Gastroesophageal sphincter (tissue), 4 donors: ENCODE data around the gene GIGYF1. TPM values are rescaled to one million over a fixed set of nuclear protein-coding genes. Genes with fewer than 3 reads are reported as not detected.

Source experiments
- ATAC-seq: fragments of 150-250 bp; one replicate; pipeline ENCODE4 v1.9.1; 2016; ENCODE audit warnings: mild to moderate bottlenecking, moderate library complexity
- H3K27ac ChIP-seq, 4 donors: fragments of 200-600 bp; sonication (generic) in 3 of 4; 1 replicate in 3 of 4; 2 replicates in 1 of 4; pipeline ENCODE4 v1.5.1; 2016 to 2019
- H3K27me3 ChIP-seq: fragments of 200-600 bp; sonication (generic); one replicate; pipeline ENCODE4 v1.5.1; 2019
- H3K36me3 ChIP-seq, 2 donors: fragments of 200-600 bp; sonication (generic); one replicate each; pipeline ENCODE4 v1.5.1; 2019; ENCODE audit warnings: control low read depth in 1 of 2
- H3K4me1 ChIP-seq, 3 donors: fragments of 200-600 bp; sonication (generic); 1 replicate in 2 of 3; 2 replicates in 1 of 3; pipeline ENCODE4 v1.5.1; 2016 to 2019; ENCODE audit warnings: control low read depth in 2 of 3
- H3K4me3 ChIP-seq, 2 donors: fragments of 200-600 bp; sonication (generic); one replicate each; pipeline ENCODE4 v1.5.1; 2019; ENCODE audit warnings: mild to moderate bottlenecking in 1 of 2, moderate library complexity in 1 of 2
- H3K9me3 ChIP-seq, 3 donors: fragments of 200-600 bp; sonication (generic); one replicate each; pipeline ENCODE4 v1.5.1; 2017 to 2019; ENCODE audit warnings: control low read depth in 2 of 3
- EP300 ChIP-seq: sonication (generic); formaldehyde crosslinking; IDR thresholded peaks from one replicate; pipeline ENCODE4 v1.6.1; 2017; ENCODE audit warnings: antibody characterized with exemption, mild to moderate bottlenecking
- POLR2A ChIP-seq, 2 donors: fragments of 450-650 bp; IDR thresholded peaks; one replicate each; pipeline ENCODE4 v1.6.1; 2017; ENCODE audit warnings: antibody characterized with exemption in 2 of 2, mild to moderate bottlenecking in 2 of 2, moderate library complexity in 1 of 2
- POLR2AphosphoS5 ChIP-seq: sonication (generic); formaldehyde crosslinking; IDR thresholded peaks from one replicate; pipeline ENCODE4 v1.6.1; 2017; ENCODE audit warnings: antibody characterized with exemption
- WGBS, 2 donors: methylation state at CpG; one replicate each; pipeline ENCODE4 v1.1.5; 2018; ENCODE audit warnings: low coverage in 1 of 2; 5-methylcytosine and 5-hydroxymethylcytosine counted together
- total RNA-seq, 4 donors: library from RNA; depleted of rRNA; stranded (reverse); fragments of >200 nt; gene quantifications; one replicate each; pipeline ENCODE4 v1.1.0, GENCODE V29; 2016
- TF ChIP-seq, protein P1 (sequence below), 4 experiments: fragments of 200-600 bp in 2 of 4; fragments of 450-650 bp in 2 of 4; sonication (generic) in 1 of 4; IDR thresholded peaks; one replicate each; pipeline ENCODE4 v1.5.1; 2017 to 2019; ENCODE audit warnings: antibody characterized with exemption in 4 of 4, mild to moderate bottlenecking in 2 of 4, moderate library complexity in 2 of 4

GIGYF1 gene
- total RNA-seq, 4 donors from 2014 or later, result 20.4 to 43.3 (median 31.0) TPM

DNA sequence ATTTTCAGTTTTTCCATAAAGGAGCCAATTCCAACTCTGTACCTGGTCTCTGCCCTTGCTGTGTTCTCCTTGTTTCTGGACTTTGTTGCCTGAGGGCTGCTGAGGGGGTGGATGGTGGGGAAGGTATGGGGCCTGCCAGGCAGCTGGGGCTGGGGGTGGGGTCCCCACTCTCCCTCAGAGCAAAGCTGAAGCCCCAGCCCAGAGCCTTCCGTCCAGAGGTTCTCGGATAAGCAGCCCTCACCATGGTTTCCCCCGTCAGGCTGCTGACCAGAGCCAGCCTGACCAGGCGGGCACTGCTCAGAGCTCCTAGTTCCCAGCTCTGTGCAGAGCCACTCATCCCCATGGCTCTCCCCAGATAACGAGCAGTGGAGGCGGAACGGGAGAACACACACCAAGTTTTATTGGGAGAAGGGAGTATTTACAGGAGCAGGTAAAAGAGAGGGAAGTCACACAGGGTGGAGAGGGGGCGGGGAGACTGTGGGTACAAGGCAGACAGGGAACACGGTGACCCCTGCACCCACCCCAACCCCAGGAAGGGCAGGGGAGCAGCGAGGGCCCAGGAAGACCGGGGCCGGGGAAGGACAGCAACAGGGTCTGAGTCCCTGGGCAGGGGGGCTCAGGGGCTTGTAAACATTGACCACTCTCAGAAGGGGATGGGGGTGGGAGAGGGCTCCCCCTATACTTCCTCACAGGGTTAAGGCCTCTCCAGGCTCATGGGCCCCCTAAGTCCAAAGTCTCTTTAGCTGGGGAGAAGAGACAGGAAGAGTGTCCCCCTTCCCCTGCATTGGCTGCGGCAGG is 14.7 kb downstream of the GIGYF1 start:
- Histone ChIP-seq H3K27ac (peak overlapping the region in 3 of 4 donors; percentile 76 to 99 (median 79)), H3K36me3 (peaks cover 0 to 78% of the 10 kb centered on the region in 2 donors), H3K9me3 (no peaks in the 10 kb centered on the region), H3K4me1 (peaks cover 0 to 58% (median 24%) of the 10 kb centered on the region in 3 donors), H3K4me3 (no peak overlapping the region), H3K27me3 (no peaks in the 10 kb centered on the region)
- TF ChIP-seq POLR2A (IDR thresholded peaks at IDR 0.05) (no peak), EP300 (no peak), POLR2AphosphoS5 (peak; percentile 21)
- TF ChIP-seq, protein P1, sequence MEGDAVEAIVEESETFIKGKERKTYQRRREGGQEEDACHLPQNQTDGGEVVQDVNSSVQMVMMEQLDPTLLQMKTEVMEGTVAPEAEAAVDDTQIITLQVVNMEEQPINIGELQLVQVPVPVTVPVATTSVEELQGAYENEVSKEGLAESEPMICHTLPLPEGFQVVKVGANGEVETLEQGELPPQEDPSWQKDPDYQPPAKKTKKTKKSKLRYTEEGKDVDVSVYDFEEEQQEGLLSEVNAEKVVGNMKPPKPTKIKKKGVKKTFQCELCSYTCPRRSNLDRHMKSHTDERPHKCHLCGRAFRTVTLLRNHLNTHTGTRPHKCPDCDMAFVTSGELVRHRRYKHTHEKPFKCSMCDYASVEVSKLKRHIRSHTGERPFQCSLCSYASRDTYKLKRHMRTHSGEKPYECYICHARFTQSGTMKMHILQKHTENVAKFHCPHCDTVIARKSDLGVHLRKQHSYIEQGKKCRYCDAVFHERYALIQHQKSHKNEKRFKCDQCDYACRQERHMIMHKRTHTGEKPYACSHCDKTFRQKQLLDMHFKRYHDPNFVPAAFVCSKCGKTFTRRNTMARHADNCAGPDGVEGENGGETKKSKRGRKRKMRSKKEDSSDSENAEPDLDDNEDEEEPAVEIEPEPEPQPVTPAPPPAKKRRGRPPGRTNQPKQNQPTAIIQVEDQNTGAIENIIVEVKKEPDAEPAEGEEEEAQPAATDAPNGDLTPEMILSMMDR (IDR thresholded peaks at IDR 0.05), result no peak
- no peak for ATAC-seq
- 40% methylated on average over 1 to 2 of the region's 13 CpGs for WGBS, 2 donors

- no peak overlapping the region for H3K4me3 ChIP-seq
- H3K9me3 ChIP-seq, result no peaks in the 10 kb centered on the region
- ATAC-seq, result no peak
- H3K27me3 ChIP-seq, result no peaks in the 10 kb centered on the region
- peaks cover 0 to 69% of the 10 kb centered on the region in 2 donors for H3K36me3 ChIP-seq
- 70% methylated on average over 8 of the region's 35 CpGs; no CpG with 5 or more reads in 1 of the 2 donors for WGBS, 2 donors
- TF ChIP-seq POLR2A (IDR thresholded peaks at IDR 0.05) (no peak), POLR2AphosphoS5 (peak; percentile 38)
- H3K27ac ChIP-seq, result peak overlapping the region in 3 of 4 donors; percentile 54 to 99 (median 76)
- H3K4me1 ChIP-seq, result peaks cover 0 to 58% (median 24%) of the 10 kb centered on the region in 3 donors
These were observed 15.6 kb downstream of the GIGYF1 start for GRCh38 chr7:100678291-100678984.

DNA sequence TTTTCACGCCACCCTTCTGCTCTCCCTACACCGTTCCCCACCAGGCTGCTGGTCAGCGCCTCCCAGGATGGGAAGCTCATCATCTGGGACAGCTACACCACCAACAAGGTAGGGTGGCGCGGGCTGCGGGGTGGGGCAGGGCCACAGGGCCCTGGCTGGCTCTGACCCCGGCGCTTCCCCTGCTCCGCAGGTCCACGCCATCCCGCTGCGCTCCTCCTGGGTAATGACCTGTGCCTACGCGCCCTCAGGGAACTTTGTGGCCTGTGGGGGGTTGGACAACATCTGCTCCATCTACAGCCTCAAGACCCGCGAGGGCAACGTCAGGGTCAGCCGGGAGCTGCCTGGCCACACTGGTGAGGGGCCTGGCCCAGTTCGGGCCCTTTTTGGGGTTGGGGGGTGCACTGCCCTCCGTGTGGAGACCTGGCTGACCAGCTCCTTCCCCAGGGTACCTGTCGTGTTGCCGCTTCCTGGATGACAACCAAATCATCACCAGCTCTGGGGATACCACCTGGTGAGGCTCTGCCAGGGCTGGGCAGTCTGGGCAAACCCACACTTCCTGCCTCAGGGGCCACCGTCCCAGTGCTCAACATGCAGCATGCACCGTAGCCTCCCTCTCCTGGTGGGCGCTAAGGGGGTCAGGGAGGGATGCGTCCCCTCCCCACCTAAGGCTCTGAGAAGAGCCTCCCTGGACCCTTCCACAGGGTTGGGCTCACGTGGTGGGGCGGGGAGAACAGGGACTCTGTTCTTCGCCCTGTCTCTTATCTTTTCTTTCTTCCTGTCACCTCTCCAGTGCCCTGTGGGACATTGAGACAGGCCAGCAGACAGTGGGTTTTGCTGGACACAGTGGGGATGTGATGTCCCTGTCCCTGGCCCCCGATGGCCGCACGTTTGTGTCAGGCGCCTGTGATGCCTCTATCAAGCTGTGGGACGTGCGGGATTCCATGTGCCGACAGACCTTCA is 16.5 kb downstream of the GIGYF1 start:
- TF ChIP-seq POLR2A (IDR thresholded peaks at IDR 0.05) (no peak), EP300 (no peak), POLR2AphosphoS5 (no peak)
- TF ChIP-seq, protein P1 (IDR thresholded peaks at IDR 0.05), result no peak
- Histone ChIP-seq H3K27ac (peak overlapping the region in 3 of 4 donors; percentile 54 to 99 (median 97)), H3K9me3 (no peaks in the 10 kb centered on the region), H3K4me3 (no peak overlapping the region), H3K36me3 (peaks cover 0 to 61% of the 10 kb centered on the region in 2 donors), H3K27me3 (no peaks in the 10 kb centered on the region), H3K4me1 (peaks cover 0 to 63% (median 24%) of the 10 kb centered on the region in 3 donors)
- WGBS, 2 donors, result 74 to 83% methylated on average over 5 to 6 of the region's 36 CpGs
- ATAC-seq, result no peak

GRCh38 chr7:100676501-100677306 is 17.3 kb downstream of the GIGYF1 start:
- Histone ChIP-seq H3K27ac (peak overlapping the region; percentile 86 to 99 (median 98)), H3K9me3 (no peaks in the 10 kb centered on the region), H3K27me3 (no peaks in the 10 kb centered on the region), H3K36me3 (peaks cover 0 to 52% of the 10 kb centered on the region in 2 donors), H3K4me1 (peaks cover 0 to 63% (median 24%) of the 10 kb centered on the region in 3 donors), H3K4me3 (peak overlapping the region in 1 of 2 donors; percentile 97)
- WGBS, 2 donors, result 60% methylated on average over 8 of the region's 23 CpGs; no CpG with 5 or more reads in 1 of the 2 donors
- no peak for ATAC-seq
- TF ChIP-seq EP300 (no peak), POLR2A (IDR thresholded peaks at IDR 0.05) (no peak), POLR2AphosphoS5 (no peak)
- TF ChIP-seq, protein P1 (IDR thresholded peaks at IDR 0.05), result no peak
